Measurements from ENCODE around the gene LRRC9. TPM values are rescaled to one million over a fixed set of nuclear protein-coding genes. Genes with fewer than 3 reads are reported as not detected.
"Not testable (repeated sequence)": the region's sequence is repeated elsewhere in the genome, so short reads cannot be mapped to it uniquely, and the experiment has no call there.

The LRRC9 gene
- total RNA-seq, 1 experiment from 2014 or later, result not detected

DNA sequence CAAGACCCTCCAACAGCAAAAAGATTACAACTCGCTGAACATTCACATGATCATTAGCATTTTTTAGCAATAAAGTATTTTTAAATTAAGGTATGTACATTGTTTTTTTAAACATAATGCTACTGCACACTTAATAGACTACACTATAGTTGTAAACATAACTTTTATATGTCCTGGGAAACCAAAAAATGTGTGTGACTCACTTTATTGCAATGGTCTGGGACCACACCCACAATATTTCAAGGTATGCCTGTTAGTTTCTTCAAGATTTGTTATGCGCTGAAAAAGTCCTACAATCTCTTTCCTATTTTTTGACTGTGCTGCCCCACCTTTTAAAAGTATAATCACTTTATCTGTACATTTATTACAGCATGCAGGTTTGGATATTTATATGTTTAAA, 141.4 kb downstream of the LRRC9 start:
- DNase-seq (ENCODE audit: low read depth), result peak; percentile 19

GRCh38 chr14:60064491-60065072, 144.6 kb downstream of the LRRC9 start:
- DNase-seq (ENCODE audit: low read depth), result peak; percentile 40

- no peak for DNase-seq (ENCODE audit: low read depth)
Measured at GRCh38 chr14:60067882-60068281, 147.9 kb downstream of the LRRC9 start.

GRCh38 chr14:60079723-60080122, 159.8 kb downstream of the LRRC9 start:
- DNase-seq (ENCODE audit: low read depth), result no peak

- DNase-seq (ENCODE audit: low read depth), result peak; percentile 65
Measured at GRCh38 chr14:60085085-60085484, 165.1 kb downstream of the LRRC9 start.

DNA sequence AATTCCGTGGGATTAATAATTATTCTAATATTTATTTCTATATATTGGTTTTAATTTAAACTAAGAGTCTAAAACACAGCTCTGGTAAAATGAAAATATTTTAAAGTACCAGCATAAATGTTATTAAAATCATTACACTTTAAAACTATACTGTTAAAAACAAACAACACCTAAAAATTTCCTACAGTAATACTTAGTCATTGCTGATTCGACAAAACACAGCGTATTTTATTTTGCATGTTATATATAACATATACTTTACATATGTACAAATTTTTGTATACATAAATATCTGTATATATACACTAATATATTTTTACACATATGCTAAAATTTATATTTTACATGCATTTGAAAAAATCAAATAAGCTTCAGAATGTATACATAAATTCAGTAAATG, 165.7 kb downstream of the LRRC9 start:
- DNase-seq (ENCODE audit: low read depth), result no peak

DNA sequence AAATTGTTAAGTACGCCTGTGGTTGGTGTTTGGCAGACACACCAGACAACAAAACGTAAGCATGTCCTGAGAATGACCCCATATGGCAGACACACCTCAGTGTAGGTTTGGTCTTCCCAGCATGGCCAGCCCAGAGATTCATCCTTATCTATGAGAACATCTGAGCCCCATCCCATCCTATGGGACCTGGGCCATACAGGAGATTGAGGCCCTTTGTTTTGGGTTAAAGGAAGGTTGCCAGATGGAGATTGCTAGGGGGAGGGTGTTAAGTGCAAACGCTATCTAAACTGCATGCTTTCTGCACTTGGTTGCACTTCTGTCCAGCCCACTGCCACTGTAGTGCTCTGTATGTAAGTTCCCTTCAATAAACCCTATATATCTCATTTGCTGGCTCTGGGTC, 167.7 kb downstream of the LRRC9 start:
- DNase-seq (ENCODE audit: low read depth), result no peak

DNA sequence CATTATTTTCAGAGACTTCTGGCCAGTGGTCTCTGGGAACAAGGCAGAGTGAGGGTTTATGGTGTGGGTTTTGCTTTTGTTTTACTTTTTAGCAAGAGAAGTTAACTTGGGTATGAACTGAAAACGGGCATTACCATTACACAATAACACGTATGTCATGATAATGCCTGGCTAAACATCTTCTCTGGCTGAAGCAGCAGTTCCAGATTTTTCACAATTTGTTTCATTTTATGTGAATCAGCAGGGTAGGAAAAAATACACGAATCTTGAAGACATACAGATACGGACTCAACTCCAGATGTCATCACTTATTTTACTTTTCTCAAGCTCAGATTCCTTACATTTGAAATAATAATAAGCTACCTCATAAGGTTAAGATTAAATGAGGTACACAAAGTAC, 169.3 kb downstream of the LRRC9 start:
- DNase-seq (ENCODE audit: low read depth), result no peak

GRCh38 chr14:60090864-60091519, 171.0 kb downstream of the LRRC9 start:
- peak; percentile 82 for DNase-seq (ENCODE audit: low read depth)

DNA sequence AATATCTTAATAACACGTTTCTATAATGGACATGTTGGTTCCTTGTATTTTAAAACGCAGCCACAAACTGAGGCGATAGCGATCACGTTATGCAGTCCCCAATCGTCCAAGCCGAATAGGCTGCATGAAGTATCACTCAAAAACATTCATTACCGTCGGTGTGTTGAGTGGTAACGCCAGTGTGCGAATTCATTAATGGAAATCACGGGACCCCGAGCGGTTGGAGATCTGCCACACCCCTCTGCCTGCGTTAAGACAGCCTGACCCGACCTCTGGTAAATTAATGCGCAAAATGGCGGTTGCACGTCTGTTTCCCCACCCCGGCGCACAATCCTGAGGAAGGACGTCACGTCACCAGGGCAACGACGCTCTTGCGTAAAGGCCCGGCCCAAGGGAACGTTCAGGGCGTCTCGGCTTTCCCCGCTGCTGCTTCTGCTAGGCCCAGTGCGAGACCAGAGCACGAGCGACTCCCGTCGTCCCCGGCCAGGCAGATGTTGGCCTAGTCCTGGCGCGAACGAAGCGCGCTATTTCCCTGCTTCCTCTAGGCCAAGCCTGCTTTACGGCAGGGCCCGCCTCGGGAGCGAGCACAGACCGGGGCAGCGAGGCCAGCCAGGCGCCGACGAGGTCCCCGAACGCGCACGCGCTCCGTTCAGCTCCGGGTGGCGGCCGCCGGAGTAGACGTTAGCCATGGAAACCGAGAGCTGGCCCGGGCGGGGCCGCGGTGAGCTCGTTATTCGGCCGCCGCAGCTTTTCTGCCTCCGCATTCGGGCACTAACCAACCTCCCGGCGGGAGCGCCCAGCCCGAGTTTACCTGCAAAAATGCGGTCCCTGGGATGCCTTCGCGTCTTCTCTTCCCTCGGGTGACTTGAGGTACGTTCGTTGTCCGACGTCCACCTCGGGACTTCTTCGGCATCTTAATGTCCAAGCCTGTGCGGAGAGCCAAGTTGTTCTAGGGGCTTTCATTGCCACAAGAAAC, 171.9 kb downstream of the LRRC9 start, which contains the start of gene PCNX4:
Gene PCNX4, plus strand, starts transcription at position 374 of the 976 bp plus-strand sequence. CDS start 15,716 bp downstream, outside the sequence.
- DNase-seq (ENCODE audit: low read depth), result peak; percentile 99

DNA sequence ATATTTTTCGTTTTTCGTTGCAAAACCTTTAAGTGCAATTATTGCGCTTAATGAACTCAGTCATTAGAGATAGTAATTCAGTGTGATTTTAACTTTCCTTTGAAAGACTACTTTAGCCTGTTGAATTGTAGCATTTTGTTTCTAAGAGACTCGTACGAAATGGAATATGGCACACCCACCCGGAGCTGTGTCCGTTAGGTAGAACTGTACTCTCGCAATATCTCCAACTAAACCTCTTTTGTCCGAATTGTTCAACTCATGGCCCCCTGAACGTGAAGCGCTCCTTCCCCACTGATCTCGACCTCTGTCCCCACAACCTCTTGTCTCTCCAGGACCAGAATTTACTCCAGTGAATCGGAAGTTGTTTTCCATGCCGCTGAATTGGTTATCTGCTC, 172.6 kb downstream of the LRRC9 start:
- DNase-seq (ENCODE audit: low read depth), result peak; percentile 26

GRCh38 chr14:60093080-60093479, 173.1 kb downstream of the LRRC9 start:
- DNase-seq (ENCODE audit: low read depth), result no peak

DNA sequence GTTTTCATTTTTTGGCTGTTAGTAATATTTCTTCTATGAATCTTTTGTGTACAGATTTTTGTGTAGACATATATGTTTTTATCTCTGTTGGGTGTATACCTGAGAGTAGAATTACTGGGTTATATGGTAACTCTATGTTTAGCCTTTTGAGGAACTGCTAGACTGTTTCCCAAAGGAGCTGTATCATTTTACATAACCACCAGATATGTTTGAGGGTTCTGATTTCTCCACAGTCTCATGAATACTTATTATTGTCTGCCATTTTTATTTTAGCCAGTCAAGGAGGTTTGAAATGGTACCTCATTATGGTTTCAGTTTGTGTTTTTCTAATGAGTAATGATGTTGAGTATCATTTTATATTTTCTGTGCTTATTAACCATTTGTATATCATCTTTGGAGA, 173.7 kb downstream of the LRRC9 start:
- DNase-seq (ENCODE audit: low read depth), result peak; percentile 61

DNA sequence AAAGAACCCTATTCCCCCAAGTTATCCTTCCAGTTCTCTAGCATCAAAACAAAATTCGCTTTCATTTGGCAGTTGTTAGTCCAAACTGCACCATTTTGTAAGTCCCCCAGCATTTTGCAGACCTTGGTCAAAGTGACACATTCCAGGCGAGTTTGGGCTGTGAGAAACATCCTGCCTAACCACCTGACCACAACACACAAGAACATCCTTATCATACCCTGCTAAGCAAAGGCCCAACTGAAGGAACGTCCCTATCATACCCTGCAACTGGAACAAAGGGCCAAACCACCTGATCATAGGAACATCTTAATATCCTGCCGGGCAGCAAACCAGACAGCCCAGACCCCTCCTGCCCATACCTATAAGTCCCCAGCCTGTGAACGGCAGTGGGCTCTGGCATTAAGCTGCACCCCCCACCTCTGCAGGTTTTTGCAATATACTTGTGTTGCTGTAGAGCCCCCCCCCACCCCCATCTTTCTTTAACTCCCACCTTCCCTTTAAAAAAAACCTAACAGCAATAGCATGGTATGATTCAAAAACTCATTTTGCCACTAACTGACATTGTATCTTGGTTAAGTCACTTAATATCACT, 174.5 kb downstream of the LRRC9 start:
- peak; percentile 87 for DNase-seq (ENCODE audit: low read depth)

DNA sequence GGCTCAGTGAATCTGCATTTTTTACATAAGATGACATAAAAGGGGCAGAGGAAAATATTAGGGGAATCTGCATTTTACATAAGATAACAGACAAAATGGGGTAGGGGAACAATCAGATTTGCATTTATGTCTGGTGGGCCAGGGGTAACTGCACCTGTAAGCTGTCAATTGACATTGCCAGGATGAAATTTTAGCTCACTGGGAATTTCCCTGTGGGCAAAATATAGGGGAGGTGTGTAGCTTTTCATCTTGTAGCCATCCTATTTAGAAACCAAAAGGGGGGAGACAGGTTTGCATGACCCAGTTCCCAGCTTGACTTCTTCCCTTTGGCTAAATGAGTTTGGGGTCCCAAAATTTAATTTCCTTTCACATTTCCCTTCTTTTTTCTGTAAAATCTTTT, 175.3 kb downstream of the LRRC9 start:
- no peak for DNase-seq (ENCODE audit: low read depth)

GRCh38 chr14:60095781-60096450, 176.0 kb downstream of the LRRC9 start:
- DNase-seq (ENCODE audit: low read depth), result peak; percentile 50

DNA sequence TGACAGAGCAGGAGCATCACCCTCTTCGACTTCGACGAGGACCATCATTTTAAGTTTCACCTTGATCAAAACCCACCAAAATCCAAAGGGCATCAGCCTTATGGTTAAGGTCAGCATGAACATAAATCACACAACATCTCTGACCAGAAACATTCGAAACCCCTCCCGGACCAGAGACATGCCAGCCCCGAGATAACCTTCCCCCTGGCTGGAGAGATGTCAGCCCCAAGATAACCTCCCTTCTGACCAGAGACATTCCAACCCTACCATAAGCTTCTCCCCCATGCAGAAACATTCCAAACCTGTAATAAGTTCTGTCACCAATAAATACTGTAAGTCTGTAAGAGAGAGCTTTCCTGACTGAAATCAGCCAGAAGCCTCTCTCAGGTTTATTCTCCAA, 178.0 kb downstream of the LRRC9 start:
- no peak for DNase-seq (ENCODE audit: low read depth)

GRCh38 chr14:60099855-60100254, 179.9 kb downstream of the LRRC9 start:
- DNase-seq (ENCODE audit: low read depth), result not testable (repeated sequence)

- DNase-seq (ENCODE audit: low read depth), result no peak
Measured at GRCh38 chr14:60101786-60102185, 181.8 kb downstream of the LRRC9 start.

- DNase-seq (ENCODE audit: low read depth), result peak; percentile 76
Measured at GRCh38 chr14:60102389-60102788, 182.4 kb downstream of the LRRC9 start.

GRCh38 chr14:60106339-60106738, 186.4 kb downstream of the LRRC9 start:
- peak; percentile 87 for DNase-seq (ENCODE audit: low read depth)
